IMR-90 (cell line): ENCODE results near the gene PLAAT4. TPM values are rescaled to one million over a fixed set of nuclear protein-coding genes. Genes with fewer than 3 reads are reported as not detected.

Source experiments
- ATAC-seq: fragments of 200-7000 bp; cut with Tn5 transposase; 2 replicates; pipeline ENCODE4 v1.9.1; 2020; ENCODE audit warnings: low read depth, mild to moderate bottlenecking, moderate library complexity
- BruUV-seq: library from RNA; stranded (reverse); fragments of 400-500 nt; replicated peaks from 2 replicates; lab custom pipeline; 2021; lab: Mats Ljungman, UMichigan
- CTCF ChIA-PET: fragments of 300-600 bp; formaldehyde crosslinking; extraction: SDS; loops from one replicate; lab custom pipeline; 2021; ENCODE audit warnings: antibody characterized with exemption; lab: Yijun Ruan, JAX
- POLR2A ChIA-PET: fragments of 300-600 bp; sonication (Branson Sonifier 250); formaldehyde crosslinking; loops from one replicate; lab custom pipeline; 2022; ENCODE audit warnings: antibody characterized with exemption; ENCODE audit not compliant: unreplicated experiment; lab: Charles Lee
- DNase-seq: peaks from one replicate; pipeline ENCODE4 v3.0.0; 2013
- H2AFZ ChIP-seq: replicated peaks from 2 replicates; pipeline ENCODE3; 2013; ENCODE audit warnings: low read length, mild to moderate bottlenecking; ENCODE audit not compliant: poor library complexity
- H2AK5ac ChIP-seq: 2 replicates; pipeline ENCODE4 v1.6.1; 2013; ENCODE audit warnings: low read depth, low read length, inconsistent platforms
- H2AK9ac ChIP-seq: replicated peaks from 2 replicates; pipeline ENCODE3; 2013; ENCODE audit warnings: mild to moderate bottlenecking, low read depth, low read length, moderate library complexity; ENCODE audit not compliant: poor library complexity
- H2BK120ac ChIP-seq: 2 replicates; pipeline ENCODE4 v1.6.1; 2013; ENCODE audit warnings: low read depth, low read length, inconsistent platforms
- H2BK15ac ChIP-seq: 3 replicates; pipeline ENCODE4 v1.6.1; 2013; ENCODE audit warnings: low read depth, low read length, inconsistent platforms
- H2BK20ac ChIP-seq: 2 replicates; pipeline ENCODE4 v1.6.1; 2013; ENCODE audit warnings: low read depth, mild to moderate bottlenecking, inconsistent platforms, low read length, moderate library complexity
- H2BK5ac ChIP-seq: 2 replicates; pipeline ENCODE4 v1.6.1; 2013; ENCODE audit warnings: mild to moderate bottlenecking, low read depth, low read length, inconsistent platforms; ENCODE audit not compliant: poor library complexity, severe bottlenecking
- H3K14ac ChIP-seq: replicated peaks from 2 replicates; pipeline ENCODE4 v1.6.1; 2013; ENCODE audit warnings: low read depth, low read length, inconsistent platforms
- H3K18ac ChIP-seq: 2 replicates; pipeline ENCODE4 v1.6.1; 2013; ENCODE audit warnings: low read depth, low read length, control low read depth
- H3K23ac ChIP-seq: 2 replicates; pipeline ENCODE4 v1.6.1; 2013; ENCODE audit warnings: low read depth, low read length, inconsistent platforms
- H3K27ac ChIP-seq: 2 replicates; pipeline ENCODE4 v1.5.1; 2013; ENCODE audit warnings: mild to moderate bottlenecking, control low read depth, low read length; ENCODE audit not compliant: insufficient read depth
- H3K27me3 ChIP-seq: 2 replicates; pipeline ENCODE4 v1.6.1; 2013; ENCODE audit warnings: low read length; ENCODE audit not compliant: control insufficient read depth, insufficient read depth
- H3K36me3 ChIP-seq: 2 replicates; pipeline ENCODE4 v1.6.1; 2013; ENCODE audit warnings: low read length, mixed read lengths; ENCODE audit not compliant: control insufficient read depth, insufficient read depth
- H3K4ac ChIP-seq: 2 replicates; pipeline ENCODE4 v1.6.1; 2013; ENCODE audit warnings: low read depth, low read length, inconsistent platforms
- H3K4me1 ChIP-seq: 2 replicates; pipeline ENCODE4 v1.6.1; 2013; ENCODE audit warnings: low read length, mixed read lengths; ENCODE audit not compliant: control insufficient read depth, insufficient read depth
- H3K4me2 ChIP-seq: 2 replicates; pipeline ENCODE4 v1.6.1; 2013; ENCODE audit warnings: low read depth, mild to moderate bottlenecking, control low read depth, low read length, moderate library complexity
- H3K4me3 ChIP-seq: 2 replicates; pipeline ENCODE4 v1.5.1; 2013; ENCODE audit warnings: low read depth, mild to moderate bottlenecking, control low read depth, low read length, moderate library complexity; ENCODE audit not compliant: insufficient read depth
- H3K56ac ChIP-seq: 2 replicates; pipeline ENCODE4 v1.6.1; 2013; ENCODE audit warnings: low read length, inconsistent platforms; ENCODE audit not compliant: insufficient read depth; ENCODE audit errors: extremely low read depth
- H3K79me1 ChIP-seq, 2 experiments: 2 replicates each; pipeline ENCODE4 v1.6.1; 2013; ENCODE audit warnings: low read length in 2 of 2, inconsistent platforms in 1 of 2, low read depth in 1 of 2
- H3K9ac ChIP-seq: 2 replicates; pipeline ENCODE4 v1.6.1; 2013; ENCODE audit warnings: low read depth, low read length, control low read depth
- H3K9me1 ChIP-seq: 2 replicates; pipeline ENCODE4 v1.6.1; 2013; ENCODE audit warnings: low read length, inconsistent platforms; ENCODE audit not compliant: insufficient read depth
- H3K9me3 ChIP-seq: 2 replicates; pipeline ENCODE4 v1.6.1; 2013; ENCODE audit warnings: low read length; ENCODE audit not compliant: control insufficient read depth, insufficient read depth
- H4K20me1 ChIP-seq: 2 replicates; pipeline ENCODE4 v1.6.1; 2013; ENCODE audit warnings: low read length, inconsistent platforms; ENCODE audit not compliant: insufficient read depth
- H4K5ac ChIP-seq: 2 replicates; pipeline ENCODE4 v1.6.1; 2013; ENCODE audit warnings: mild to moderate bottlenecking, low read depth, low read length, control low read depth
- H4K8ac ChIP-seq, 2 experiments: 2 replicates each; pipeline ENCODE4 v1.6.1; 2013; ENCODE audit warnings: low read depth in 2 of 2, low read length in 2 of 2, control low read depth in 1 of 2, inconsistent platforms in 1 of 2
- H4K91ac ChIP-seq: 2 replicates; pipeline ENCODE4 v1.6.1; 2013; ENCODE audit warnings: low read depth, low read length, inconsistent platforms; ENCODE audit not compliant: insufficient read depth
- CEBPB ChIP-seq: IDR thresholded peaks from 2 replicates; pipeline ENCODE4 v1.6.1; 2012; ENCODE audit warnings: low read depth, low read length, improper control_type of control experiment
- CHD1 ChIP-seq: IDR thresholded peaks from 2 replicates; pipeline ENCODE4 v1.6.1; 2012; ENCODE audit warnings: low read depth, low read length, improper control_type of control experiment
- CTCF ChIP-seq: conservative IDR thresholded peaks from 2 replicates; pipeline ENCODE4 v1.5.1; 2012; ENCODE audit warnings: mild to moderate bottlenecking, low read depth, low read length, improper control_type of control experiment
- ELK1 ChIP-seq: fragments of 150-350 bp; IDR thresholded peaks from 2 replicates; pipeline ENCODE4 v1.6.1; 2016; ENCODE audit warnings: low read depth, mild to moderate bottlenecking, low read length, moderate library complexity, borderline replicate concordance
- FOS ChIP-seq: fragments of 150-350 bp; IDR thresholded peaks from 2 replicates; pipeline ENCODE4 v1.6.1; 2016; ENCODE audit warnings: low read depth, low read length
- MAZ ChIP-seq: IDR thresholded peaks from 2 replicates; pipeline ENCODE4 v1.6.1; 2012; ENCODE audit warnings: low read depth, mild to moderate bottlenecking, low read length, improper control_type of control experiment, moderate library complexity, borderline replicate concordance
- USF2 ChIP-seq: fragments of 150-350 bp; IDR thresholded peaks from 2 replicates; pipeline ENCODE4 v1.6.1; 2017; ENCODE audit warnings: mild to moderate bottlenecking, antibody characterized with exemption, low read length, low read depth
- WGBS, 2 experiments: methylation state at CpG; one replicate each; pipeline versions ENCODE4 v1.1.5 to v1.1.7; 2013; ENCODE audit warnings: missing lambda C conversion rate in 2 of 2; ENCODE audit not compliant: insufficient read length in 1 of 2; ENCODE audit errors: extremely low coverage in 2 of 2; 5-methylcytosine and 5-hydroxymethylcytosine counted together
- dilution Hi-C: fragments of 300-500 bp; cut with HindIII; formaldehyde crosslinking; loops from one replicate; pipeline ENCODE4 v1.14.3; 2018; ENCODE audit warnings: low sequenced_read_pairs; ENCODE audit not compliant: unreplicated experiment
- in situ Hi-C: fragments of 300-500 bp; cut with MboI; formaldehyde crosslinking; loops from 3 replicates; pipeline ENCODE4 v1.14.3; 2019; ENCODE audit warnings: low sequenced_read_pairs, inconsistent platforms, mixed read lengths
- intact Hi-C: fragments of 100-400 bp; cut with micrococcal nuclease; formaldehyde crosslinking; loops from 2 replicates; pipeline ENCODE4 v1.10.0; 2022
- polyA plus RNA-seq, 3 experiments: library from polyadenylated mRNA; depleted of rRNA; stranded (reverse); fragments of >200 nt; gene quantifications; 2 replicates each; pipeline ENCODE4 v1.2.3, GENCODE V29; 2012; ENCODE audit warnings: low replicate concordance in 1 of 3
- total RNA-seq: library from RNA; depleted of rRNA; stranded (reverse); fragments of >200 nt; gene quantifications from 2 replicates; pipeline ENCODE4 v1.2.3, GENCODE V29; 2012

The PLAAT4 gene
- total and polyA plus RNA-seq, 2 of the 4 experiments (the other 2 are of a cell fraction): 0.17 to 0.18 TPM

- no CpG with 5 or more reads among the region's 5 CpGs for WGBS, 2 experiments
- in situ Hi-C loops: no loop called here
- no peak overlapping the region for H3K18ac ChIP-seq
- ATAC-seq (no peak), DNase-seq (no peak)
- no peak overlapping the region for H2BK15ac ChIP-seq
- TF ChIP-seq CEBPB: no peak
- TF ChIP-seq USF2: no peak
- TF ChIP-seq CTCF: no peak
- TF ChIP-seq FOS: no peak
- no peak for TF ChIP-seq MAZ
- no peak for TF ChIP-seq ELK1
- TF ChIP-seq CHD1: no peak
- no peak overlapping the region for H2BK120ac ChIP-seq
- H3K4me1 ChIP-seq: peaks cover 11% of the 10 kb centered on the region; the same call in 1 of the 2 replicates
- H3K9me3 ChIP-seq: no peaks in the 10 kb centered on the region
- no peak overlapping the region for H3K9ac ChIP-seq
- no peak overlapping the region for H4K8ac ChIP-seq
- H3K4me3 ChIP-seq: no peak overlapping the region
- dilution Hi-C loops: no loop called here
- no peak overlapping the region for H2BK20ac ChIP-seq
- H4K91ac ChIP-seq: no peak overlapping the region
- no peak overlapping the region for H2AFZ ChIP-seq
- no peak overlapping the region for H4K5ac ChIP-seq
- no peak overlapping the region for H2AK5ac ChIP-seq
- no TSS peak for BruUV-seq
- H4K20me1 ChIP-seq: no peaks in the 10 kb centered on the region
- H3K4me2 ChIP-seq: no peak overlapping the region
- peaks cover 4% of the 10 kb centered on the region; the same call in 1 of the 2 replicates for H3K27me3 ChIP-seq
- no peak overlapping the region for H3K14ac ChIP-seq
- no peak overlapping the region for H3K27ac ChIP-seq
- H3K36me3 ChIP-seq: no peaks in the 10 kb centered on the region
- no peak overlapping the region for H3K23ac ChIP-seq
- no peak overlapping the region for H2BK5ac ChIP-seq
- no peaks in the 10 kb centered on the region for H3K9me1 ChIP-seq
- POLR2A ChIA-PET: no interaction called here
- CTCF ChIA-PET: no interaction called here
- no peak overlapping the region for H3K56ac ChIP-seq
- no peaks in the 10 kb centered on the region for H3K79me1 ChIP-seq
- no peak overlapping the region for H2AK9ac ChIP-seq
- no peak overlapping the region for H3K4ac ChIP-seq
- intact Hi-C loops: no loop called here
Observed at GRCh38 chr11:63534895-63535461, 1.6 kb upstream of the PLAAT4 start.
